Endometrium (tissue), 2 donors: ENCODE results near the gene SLC39A6.
A peak's percentile ranks its signal among the peaks of the same experiment; 100 is the strongest.
"Not testable (repeated sequence)": the region's sequence is repeated elsewhere in the genome, so short reads cannot be mapped to it uniquely, and the experiment has no call there.

ENCODE experiments used
- FAIRE-seq: peaks from 2 replicates; lab custom pipeline; 2012; peaks lifted over from hg19 to GRCh38; lab: Jason Lieb, UNC
- donor health status: control.
- donor health status: control.

The SLC39A6 gene

DNA sequence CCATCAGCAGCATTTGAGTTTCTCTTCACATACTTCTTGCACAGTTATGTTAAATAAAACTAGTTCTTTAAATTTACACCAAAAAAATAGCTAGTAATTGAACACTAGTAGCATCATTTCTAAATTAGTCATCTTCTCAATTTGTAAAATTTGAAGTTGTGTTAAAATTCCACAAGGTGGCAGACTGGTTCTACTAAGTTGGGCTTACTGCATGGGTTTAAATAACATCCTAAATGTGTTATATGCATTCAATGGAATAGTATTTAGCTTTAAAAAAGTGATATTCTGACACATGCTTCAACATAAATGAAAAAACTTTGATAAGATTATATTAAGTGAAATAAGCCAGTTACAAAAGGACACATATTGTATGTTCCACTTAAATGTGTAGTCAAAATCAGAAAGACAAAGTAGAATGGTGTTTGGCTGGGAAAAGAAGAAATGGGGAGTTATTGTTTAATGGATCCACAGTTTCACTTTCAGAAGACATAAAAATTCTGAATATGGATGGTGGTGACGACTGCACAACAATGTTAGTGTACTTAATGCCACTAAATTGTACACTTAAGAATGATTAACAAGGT, 33.1 kb downstream of the SLC39A6 start:
- FAIRE-seq = peak; percentile 97

DNA sequence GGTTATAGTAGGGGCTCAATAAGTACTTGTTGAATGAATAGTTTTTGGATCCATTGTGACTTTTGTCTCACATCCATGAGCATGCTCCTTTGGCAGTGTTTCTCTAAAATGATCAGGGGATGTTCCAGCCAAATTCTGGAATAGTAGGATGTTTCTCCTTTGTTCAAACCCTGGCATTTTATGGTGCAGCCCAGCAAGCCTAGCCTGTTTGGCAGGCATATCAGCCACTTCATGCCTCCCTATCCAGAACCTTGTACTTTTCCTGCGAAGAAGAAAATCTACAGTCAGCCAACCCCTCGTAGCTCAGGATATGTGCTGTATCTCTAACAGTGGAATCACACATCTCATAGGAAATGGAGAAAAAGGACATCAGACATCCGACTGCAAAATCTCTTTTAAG, 34.7 kb downstream of the SLC39A6 start:
- no peak for FAIRE-seq

DNA sequence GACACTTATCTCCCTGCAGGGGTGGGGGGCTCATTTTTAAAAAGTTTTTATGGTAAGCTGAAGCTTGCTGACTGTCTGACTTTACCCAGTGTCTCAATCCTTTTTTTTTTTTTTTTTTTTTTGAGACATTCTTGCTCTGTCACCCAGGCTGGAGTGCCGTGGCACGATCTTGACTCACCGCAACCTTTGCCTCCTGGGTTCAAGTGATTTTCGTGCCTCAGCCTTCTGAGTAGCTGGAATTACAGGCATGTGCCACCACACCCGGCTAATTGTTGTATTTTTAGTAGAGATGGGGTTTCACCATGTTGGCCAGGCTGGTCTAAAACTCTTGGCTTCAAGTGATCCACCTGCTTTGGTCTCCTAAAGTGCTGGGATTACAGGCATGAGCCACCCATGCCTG, 37.0 kb downstream of the SLC39A6 start:
- FAIRE-seq = not testable (repeated sequence)

DNA sequence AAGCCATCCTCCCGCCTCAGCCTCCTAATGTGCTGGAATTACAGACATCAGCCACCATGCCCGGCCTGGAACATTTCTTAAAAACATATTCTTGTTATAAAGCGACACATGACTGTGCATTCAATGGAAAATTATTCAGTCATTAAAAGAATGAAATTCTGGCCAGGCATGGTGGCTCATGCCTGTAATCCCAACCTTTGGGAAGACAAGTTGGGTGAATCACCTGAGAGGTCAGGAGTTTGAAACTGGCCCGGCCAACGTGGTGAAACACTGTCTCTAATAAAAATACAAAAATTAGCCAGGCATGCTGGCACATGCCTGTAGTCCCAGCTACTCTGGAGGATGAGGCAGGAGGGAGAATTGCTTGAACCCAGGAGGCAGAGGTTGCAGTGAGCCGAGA, 40.1 kb downstream of the SLC39A6 start:
- no peak for FAIRE-seq

DNA sequence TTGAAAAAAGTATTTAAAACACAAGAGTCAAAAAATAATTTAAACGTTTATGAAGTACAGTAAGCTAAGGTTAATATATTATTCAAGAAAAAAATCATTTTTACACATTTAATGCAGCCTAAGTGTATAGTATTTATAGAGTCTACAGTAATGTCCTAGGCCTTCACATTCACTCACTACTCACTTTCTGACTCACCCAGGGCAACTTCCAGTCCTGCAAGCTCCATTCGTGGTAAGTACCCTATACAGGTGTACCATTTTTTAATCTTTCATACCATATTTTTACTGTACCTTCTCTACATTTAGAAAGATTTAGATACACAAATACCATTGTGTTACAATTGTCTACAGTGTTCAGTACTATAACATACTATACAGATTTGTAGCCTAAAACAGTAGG, 40.9 kb downstream of the SLC39A6 start:
- no peak for FAIRE-seq

DNA sequence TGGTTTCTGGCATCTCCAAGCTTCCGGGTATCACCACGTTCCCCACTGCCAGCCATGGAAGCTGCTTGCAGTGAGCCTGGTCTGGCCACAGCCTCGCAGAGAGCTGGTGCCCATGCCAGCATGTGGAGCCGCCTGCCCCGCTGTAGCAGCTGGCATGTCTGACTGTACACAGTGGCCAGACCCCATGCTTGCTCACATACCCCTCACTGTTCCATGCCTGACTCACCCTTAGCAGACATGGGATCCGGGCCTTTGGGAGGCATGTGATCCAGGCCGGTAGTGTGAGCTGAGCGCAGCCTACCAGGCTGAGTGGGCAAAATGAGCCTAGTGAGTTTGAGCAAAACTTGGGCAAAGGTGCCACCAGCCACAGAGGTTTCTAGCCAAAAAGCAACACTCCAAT, 43.0 kb downstream of the SLC39A6 start:
- FAIRE-seq = no peak

DNA sequence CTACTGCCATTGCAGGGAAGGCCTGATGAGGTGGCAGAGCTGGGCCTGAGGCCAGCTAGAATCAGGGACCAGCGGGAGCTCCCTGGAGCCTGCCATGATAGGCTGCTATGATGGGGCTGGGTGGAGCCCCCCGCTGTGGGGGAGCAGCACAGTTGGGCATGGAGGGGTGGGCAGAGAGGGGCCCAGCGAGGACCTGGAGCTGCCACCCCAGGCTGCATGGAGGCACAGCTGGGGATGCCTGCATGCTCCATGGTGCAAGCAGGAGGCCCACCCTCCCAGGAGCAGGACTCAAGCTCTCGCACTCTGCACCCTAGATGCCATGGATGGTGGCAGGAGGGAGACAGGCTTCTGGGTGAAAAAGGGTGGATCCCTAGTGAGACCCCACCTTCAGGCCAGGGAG, 43.9 kb downstream of the SLC39A6 start:
- FAIRE-seq = no peak

DNA sequence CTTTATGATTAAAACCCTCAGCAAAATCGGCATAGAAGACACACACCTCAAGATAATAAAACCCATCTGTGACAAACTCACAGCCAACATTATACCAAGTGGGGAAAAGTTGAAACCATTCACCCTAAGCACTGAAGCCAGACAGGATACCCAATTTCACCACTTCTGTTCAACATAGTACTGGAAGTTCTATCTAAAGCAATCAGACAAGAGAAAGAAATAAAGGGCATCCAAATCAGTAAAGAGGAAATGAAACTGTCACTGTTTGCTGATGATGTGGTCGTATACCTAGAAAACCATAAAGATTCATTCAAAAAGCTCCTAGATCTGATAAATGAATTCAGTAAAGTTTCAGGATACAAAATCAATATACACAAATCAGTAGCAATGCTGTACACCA, 45.4 kb downstream of the SLC39A6 start:
- no peak for FAIRE-seq

DNA sequence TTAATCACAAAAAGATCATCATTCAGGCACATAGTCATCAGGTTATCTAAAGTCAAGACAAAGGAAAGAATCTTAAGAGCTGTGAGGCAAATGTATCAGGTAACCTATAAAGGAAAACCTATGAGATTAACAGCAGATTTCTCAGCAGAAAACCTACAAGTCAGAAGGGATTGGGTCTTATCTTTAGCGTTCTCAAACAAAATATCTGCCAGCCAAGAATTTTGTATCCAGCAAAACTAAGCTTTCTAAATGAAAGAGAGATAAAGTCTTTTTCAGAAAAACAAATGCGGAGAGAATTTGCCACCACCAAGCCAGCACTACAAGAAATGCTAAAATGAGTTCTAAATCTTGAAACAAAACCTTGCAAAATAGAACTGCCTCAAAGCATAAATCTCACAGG, 48.0 kb downstream of the SLC39A6 start:
- FAIRE-seq = not testable (repeated sequence)

DNA sequence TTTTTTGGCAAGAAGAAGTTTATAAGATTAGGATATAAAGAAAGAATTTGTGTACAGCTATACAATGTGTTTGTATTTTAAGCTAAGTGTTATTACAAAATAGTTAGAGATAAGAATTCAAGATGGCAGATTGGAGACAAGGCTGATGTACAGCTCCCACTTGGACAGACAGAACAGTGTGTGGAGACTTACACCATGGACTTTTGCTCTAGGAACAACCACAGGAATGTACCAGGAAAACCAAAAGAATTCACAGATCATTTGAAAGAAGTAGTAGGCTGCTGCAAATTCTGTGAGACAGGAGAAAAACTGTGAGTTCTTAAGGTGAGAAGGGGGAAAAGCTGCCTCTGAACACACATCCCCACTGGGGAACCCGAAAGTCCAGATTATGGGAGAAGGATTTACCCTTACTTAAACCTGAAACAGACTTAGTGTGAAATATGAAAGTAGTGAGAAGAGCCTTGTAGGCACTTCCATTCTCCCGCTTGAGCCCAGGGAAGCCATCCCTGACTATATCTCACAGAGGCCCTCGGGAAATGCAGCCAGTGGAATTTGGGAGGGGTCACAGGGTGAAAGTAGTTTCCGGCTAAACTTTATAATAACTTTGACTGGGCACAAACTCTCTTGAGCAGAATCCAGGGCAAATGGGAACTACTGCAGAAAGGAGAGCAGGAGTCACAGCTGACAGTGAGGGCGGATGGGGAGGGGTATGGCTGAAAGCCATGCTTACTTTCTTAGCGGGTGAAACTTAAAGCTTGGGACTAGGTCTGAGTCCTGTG, 50.2 kb downstream of the SLC39A6 start:
- no peak for FAIRE-seq

DNA sequence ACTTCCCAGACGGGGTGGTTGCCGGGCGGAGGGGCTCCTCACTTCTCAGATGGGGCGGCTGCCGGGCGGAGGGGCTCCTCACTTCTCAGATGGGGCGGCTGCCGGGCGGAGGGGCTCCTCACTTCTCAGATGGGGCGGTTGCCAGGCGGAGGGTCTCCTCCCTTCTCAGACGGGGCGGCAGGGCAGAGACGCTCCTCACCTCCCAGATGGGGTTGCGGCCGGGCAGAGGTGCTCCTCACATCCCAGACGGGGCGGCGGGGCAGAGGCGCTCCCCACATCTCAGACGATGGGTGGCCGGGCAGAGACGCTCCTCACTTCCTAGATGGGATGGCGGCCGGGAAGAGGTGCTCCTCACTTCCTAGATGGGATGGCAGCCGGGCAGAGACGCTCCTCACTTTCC, 51.4 kb downstream of the SLC39A6 start:
- FAIRE-seq = not testable (repeated sequence)

DNA sequence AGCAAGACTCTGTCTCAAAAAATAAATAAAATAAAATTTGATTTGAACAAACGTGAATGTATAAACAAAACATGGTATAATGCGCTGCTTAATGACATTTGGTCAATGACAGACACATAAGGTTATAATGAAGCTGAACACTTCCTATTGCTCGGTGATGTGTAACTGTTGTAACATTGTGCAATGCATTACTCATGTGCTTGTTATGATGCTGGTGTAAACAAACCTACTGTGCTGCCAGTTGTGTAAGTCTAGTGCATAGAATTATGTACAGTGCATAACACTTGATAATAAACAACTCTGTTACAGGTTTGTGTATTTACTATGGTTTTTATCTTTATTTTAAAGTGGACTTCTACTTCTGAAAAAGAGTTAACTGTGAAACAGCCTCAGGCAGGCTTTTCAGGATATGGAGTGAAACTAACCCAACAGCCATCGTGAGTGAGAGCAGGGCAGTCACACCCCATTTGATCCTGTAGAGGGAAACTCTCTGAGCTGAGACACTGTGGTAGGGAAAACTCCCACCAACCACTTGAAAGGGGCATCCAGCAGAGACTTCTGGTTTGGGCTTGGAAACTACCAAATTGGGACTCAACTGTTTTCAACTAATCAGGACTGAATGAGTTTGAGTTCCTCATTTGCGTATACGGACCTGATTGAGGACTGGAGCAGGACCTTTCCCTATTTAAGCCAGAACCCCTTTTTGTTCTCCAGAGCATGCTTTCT, 53.1 kb downstream of the SLC39A6 start:
- FAIRE-seq = no peak

DNA sequence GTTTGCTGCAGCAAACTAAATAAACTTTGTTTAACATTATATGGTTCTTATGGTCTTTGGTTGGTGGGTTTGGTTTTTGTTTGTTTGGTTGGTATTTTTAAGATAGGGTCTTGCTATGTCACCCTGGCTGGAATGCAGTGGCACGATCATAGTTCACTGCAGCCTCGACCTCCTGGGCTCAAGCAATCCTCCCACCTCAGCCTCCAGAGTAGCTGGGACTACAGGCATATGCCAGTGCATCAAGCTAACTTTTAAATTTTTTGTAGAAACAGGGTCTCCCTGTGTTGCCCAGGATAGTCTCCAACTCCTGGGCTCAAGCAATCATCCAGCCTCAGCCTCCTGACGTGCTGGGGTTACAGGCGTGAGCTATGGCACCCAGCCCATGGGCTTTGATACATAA, 54.7 kb downstream of the SLC39A6 start:
- FAIRE-seq = no peak

DNA sequence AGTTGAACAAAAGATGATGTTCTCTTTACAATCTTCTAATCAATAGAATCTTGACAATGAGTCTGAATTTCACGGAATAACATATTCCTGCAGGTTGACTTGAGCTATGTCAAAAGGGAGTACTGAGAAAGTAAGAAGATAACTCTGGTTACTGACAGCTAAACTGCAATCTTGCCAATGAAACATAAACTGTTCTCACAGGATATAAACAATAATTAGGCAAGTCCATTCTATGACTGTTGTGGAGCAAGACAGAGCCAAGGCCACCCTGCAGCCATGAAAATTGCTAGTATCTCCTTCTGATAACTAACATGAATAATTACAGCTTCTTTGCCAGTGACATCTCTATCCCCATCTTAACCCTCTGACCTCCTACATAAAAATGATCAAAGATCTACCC, 55.5 kb downstream of the SLC39A6 start:
- no peak for FAIRE-seq

DNA sequence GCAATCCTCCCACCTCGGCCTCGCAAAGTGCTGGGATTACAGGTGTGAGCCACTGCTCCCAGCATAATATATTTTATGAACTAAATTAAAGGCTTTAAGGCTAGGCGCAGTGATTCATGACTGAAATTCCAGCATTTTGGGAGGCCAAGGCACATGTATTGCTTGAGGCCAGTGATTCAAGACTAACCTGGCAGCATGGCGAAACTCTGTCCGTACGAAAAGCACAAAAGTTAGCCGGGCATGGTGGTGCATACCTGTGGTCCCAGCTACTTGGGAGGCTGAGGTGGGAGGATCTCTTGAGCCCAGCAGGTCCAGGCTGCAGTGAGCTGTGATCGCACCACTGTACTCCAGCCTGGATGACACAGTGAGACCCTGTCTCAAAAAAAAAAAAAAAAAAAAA, 56.7 kb downstream of the SLC39A6 start:
- not testable (repeated sequence) for FAIRE-seq

DNA sequence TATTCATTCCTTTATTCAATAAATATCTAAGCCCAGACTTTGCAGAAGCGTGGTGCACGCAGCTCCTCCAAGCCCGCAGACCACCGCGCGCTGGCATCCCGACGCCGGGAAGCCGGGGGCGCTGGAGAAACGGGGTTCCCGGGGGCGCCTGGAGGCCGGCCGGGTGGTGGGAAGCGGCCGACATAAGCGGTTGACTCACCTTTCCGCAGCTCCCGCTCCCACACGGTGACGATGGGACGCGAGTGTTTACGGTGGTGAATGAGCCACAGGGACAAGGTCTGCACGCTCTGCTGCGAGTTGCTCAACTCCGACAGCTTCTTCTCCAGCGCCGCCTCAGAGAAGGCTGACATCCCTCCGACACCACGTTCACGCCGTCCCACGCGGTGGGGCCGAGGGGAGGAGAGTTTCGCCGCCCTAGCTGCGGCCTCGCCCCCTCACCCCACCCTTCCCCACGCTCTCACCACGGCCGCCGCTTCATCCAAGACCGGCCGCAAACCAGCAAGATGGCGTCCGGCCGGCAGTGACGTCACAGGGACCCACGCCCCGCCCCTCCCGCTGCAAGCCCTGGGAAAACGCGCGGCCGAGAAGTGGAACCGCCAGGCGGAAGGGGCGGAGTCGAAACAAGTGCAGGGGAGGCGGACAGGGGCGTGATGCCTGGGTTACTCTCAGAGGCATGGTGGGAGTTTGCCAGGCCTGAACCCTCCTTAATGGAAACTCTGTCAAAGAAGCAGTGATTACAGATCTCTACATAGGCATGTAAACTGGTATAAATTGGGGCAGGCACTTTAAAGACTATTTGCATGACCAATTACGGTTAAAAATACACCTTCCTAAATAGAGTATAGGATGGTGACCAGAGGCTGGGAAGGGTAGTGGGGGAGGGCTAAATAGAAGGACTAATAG, 61.8 kb downstream of the SLC39A6 start, which contains the start of gene RPRD1A:
Gene RPRD1A, minus strand, starts transcription at position 505 of the 903 bp plus-strand sequence. Its CDS starts 155 bp downstream, at position 350.
- FAIRE-seq = peak; percentile 83

DNA sequence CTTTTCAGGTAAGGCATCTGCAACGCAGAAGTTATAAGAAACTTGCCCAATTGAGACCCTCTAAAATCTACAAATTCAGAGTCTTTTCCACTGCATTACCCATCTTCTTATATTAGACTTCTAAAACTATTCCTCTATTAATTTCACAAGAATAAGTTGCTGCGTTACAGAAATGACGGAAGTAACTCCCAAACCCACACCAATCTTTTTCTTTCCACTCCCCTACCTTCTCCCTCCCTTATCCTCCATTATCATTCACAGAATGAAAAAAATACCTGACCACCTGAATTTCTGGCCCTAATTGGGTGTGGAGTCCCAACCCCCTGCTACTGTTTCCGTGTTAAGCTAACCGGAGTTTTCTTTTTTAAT, 62.5 kb downstream of the SLC39A6 start:
- FAIRE-seq = no peak

DNA sequence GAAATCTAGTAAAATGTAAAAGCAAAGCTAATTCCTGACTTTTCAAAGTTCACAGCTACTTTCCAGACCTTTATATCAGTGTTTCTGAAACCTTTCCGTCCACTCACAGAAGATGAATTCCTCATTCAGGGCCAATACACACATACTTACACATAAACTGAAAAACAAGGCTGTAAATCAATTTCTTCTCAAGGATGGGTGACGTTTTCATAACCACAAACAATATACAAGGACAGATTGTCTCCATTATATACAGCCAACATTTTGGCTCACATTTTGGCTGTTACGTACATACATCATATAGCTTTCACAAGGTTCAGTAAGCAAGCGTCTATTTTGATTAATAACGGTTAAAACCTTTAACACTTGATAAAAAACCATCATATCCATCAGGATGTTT, 63.1 kb downstream of the SLC39A6 start:
- no peak for FAIRE-seq

DNA sequence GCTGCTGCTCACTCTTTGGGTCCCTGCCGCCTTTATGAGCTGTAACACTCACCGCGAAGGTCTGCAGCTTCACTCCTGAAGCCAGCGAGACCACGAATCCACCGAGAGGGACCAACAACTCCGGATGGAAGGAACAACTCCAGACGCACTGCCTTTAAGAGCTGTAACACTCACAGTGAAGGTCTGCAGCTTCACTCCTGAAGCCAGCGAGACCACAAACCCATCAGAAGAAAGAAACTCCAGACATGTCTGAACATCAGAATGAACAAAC, 64.4 kb downstream of the SLC39A6 start:
- not testable (repeated sequence) for FAIRE-seq

DNA sequence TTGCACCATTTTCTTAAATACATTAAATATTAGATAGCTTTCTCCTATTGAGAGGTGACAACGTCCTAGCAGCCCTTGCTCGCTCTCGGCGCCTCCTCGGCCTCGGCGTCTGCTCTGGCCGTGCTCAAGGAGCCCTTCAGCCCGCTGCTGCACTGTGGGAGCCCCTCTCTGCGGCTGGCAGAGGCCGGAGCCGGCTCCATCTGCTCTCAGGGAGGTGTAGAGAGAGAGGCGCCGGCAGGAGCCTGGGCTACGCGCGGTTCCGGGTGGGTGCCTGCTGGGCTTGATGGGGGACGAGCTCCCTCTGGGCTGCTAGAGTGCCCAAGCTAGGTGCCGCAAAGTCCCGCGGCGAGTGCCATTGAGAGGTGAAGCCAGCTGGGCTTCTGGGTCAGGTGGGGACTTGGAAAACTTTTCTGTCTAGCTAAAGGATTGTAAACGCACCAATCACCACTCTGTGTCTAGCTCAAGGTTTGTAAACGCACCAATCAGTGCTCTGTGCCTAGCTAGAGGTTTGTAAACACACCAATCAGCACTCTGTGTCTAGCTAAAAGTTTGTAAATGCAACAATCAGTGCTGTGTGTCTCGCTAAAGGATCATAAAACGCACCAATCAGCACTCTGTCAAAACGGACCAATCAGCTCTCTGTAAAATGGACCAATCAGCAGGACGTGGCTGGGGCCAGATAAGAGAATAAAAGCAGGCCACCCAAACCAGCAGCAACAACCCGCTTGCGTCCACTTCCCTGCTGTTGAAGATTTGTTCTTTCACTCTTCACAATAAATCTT, 64.9 kb downstream of the SLC39A6 start:
- FAIRE-seq = no peak

DNA sequence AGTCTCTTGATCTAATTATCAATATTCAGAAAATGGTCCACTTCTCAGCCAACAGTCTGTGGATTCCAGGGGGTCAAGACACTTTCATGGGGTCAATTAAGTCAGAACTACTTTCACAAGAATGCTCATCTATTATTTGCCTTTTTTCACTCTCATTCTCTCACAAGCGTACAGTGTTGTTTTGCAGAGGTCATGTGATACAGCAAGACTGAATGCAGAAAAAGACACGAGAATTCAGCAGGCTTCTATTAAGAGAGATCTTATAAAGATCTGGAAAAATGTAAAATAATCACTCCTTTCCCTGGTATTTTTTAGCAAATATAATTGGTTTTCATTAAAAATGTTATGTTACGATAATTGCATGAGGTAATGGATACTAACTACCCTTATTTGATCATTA, 70.5 kb downstream of the SLC39A6 start:
- FAIRE-seq = no peak
